NT2/D1 (cell line): ENCODE data around the gene SFRP2.

Experiments
- SUZ12 ChIP-seq: IDR thresholded peaks from 2 replicates; pipeline ENCODE4 v1.6.1; 2011; ENCODE audit not compliant: insufficient read length, insufficient read depth; ENCODE audit errors: extremely low read depth
- YY1 ChIP-seq: IDR thresholded peaks from 2 replicates; pipeline ENCODE4 v1.6.1; 2011; ENCODE audit not compliant: insufficient read length, insufficient read depth
- ZNF274 ChIP-seq: IDR thresholded peaks from 2 replicates; pipeline ENCODE4 v1.6.1; 2011; ENCODE audit warnings: mild to moderate bottlenecking, low read depth, low read length

DNA sequence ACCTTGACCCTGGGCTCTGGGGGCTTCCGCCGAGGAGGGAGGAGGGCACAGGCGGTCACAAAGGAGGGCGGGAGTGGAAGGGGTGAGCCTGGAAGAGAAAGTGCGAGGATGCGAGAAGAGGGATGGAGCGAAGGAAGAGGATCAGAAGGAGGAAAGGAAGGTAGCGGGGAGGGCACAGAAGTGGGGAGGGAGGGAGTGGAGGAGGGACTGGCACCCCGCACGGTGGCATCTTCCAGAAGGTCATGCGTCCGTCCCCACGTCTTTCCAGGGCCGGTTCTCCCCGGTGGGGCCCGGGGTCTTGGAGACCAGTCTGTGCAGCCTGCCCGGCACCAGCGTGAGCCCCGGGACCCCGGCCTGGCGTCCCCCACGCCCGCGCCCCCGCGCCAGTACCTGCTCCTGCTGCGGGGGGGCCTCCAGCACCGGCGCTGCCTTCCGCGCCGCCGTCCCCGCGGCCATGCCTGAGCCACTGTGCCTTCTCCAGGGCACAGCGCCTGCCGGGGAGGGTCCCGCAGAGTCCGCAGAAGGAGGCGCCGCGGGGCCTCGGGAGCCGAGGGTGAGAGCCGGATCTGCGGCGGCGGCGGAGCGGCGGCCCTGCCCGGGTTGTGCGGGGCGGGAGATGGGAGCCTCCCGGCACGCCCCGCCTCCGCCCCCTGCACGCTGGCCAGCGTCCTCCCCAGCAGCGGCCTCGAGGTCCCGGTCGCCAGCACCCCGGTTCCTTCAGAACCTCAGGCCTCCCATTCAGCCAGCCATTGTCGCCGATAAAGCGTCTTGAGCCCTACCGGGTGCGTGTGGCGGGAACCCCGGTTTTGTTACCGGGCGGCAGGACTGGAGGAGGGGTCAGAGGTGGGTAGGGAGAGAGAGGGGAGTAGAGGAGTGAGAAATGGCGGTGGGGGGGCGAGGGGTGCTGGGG is 29.2 kb downstream of the SFRP2 start, which contains the start of gene RNF175:
- TF ChIP-seq YY1 (no peak), ZNF274 (no peak), SUZ12 (no peak)
